ENCODE results near the gene PDE6B.

The PDE6B gene

GRCh38 chr4:609400-610050 lies 15.8 kb upstream of the PDE6B start:
- Histone ChIP-seq H3K27me3 (ENCODE audit: insufficient read depth, low read length) (no peaks in the 10 kb centered on the region), H3K36me3 (ENCODE audit: insufficient read depth, low read length) (no peaks in the 10 kb centered on the region), H3K4me1 (ENCODE audit: insufficient read depth, low read length) (no peaks in the 10 kb centered on the region), H3K9me3 (ENCODE audit: low read length) (no peaks in the 10 kb centered on the region), H3K4me3 (ENCODE audit: low read length) (no peak overlapping the region), H2AFZ (ENCODE audit: low read depth, low read length) (no peak overlapping the region)

- Histone ChIP-seq H3K36me3 (ENCODE audit: insufficient read depth, low read length) (no peaks in the 10 kb centered on the region), H3K4me3 (ENCODE audit: low read length) (no peak overlapping the region), H2AFZ (ENCODE audit: low read depth, low read length) (no peak overlapping the region), H3K4me1 (ENCODE audit: insufficient read depth, low read length) (no peaks in the 10 kb centered on the region), H3K9me3 (ENCODE audit: low read length) (no peaks in the 10 kb centered on the region), H3K27me3 (ENCODE audit: insufficient read depth, low read length) (no peaks in the 10 kb centered on the region)
Measured at GRCh38 chr4:610411-611261, 14.7 kb upstream of the PDE6B start.

GRCh38 chr4:612052-612748 lies 13.2 kb upstream of the PDE6B start:
- no peaks in the 10 kb centered on the region for H3K36me3 ChIP-seq (ENCODE audit: insufficient read depth, low read length)
- no peak overlapping the region for H3K4me3 ChIP-seq (ENCODE audit: low read length)
- H2AFZ ChIP-seq (ENCODE audit: low read depth, low read length), result no peak overlapping the region
- H3K9me3 ChIP-seq (ENCODE audit: low read length), result no peaks in the 10 kb centered on the region
- no peaks in the 10 kb centered on the region for H3K4me1 ChIP-seq (ENCODE audit: insufficient read depth, low read length)
- H3K27me3 ChIP-seq (ENCODE audit: insufficient read depth, low read length), result no peaks in the 10 kb centered on the region

GRCh38 chr4:612749-613125 lies 12.6 kb upstream of the PDE6B start:
- no peaks in the 10 kb centered on the region for H3K27me3 ChIP-seq (ENCODE audit: insufficient read depth, low read length)
- no peaks in the 10 kb centered on the region for H3K36me3 ChIP-seq (ENCODE audit: insufficient read depth, low read length)
- H3K4me1 ChIP-seq (ENCODE audit: insufficient read depth, low read length), result no peaks in the 10 kb centered on the region
- no peaks in the 10 kb centered on the region for H3K9me3 ChIP-seq (ENCODE audit: low read length)
- no peak overlapping the region for H3K4me3 ChIP-seq (ENCODE audit: low read length)
- no peak overlapping the region for H2AFZ ChIP-seq (ENCODE audit: low read depth, low read length)

- H3K4me3 ChIP-seq (ENCODE audit: low read length), result no peak overlapping the region
- no peaks in the 10 kb centered on the region for H3K9me3 ChIP-seq (ENCODE audit: low read length)
- H2AFZ ChIP-seq (ENCODE audit: low read depth, low read length), result no peak overlapping the region
- H3K27me3 ChIP-seq (ENCODE audit: insufficient read depth, low read length), result no peaks in the 10 kb centered on the region
- no peaks in the 10 kb centered on the region for H3K4me1 ChIP-seq (ENCODE audit: insufficient read depth, low read length)
- no peaks in the 10 kb centered on the region for H3K36me3 ChIP-seq (ENCODE audit: insufficient read depth, low read length)
Measured at GRCh38 chr4:613126-613525, 12.2 kb upstream of the PDE6B start.

- no peak overlapping the region for H3K4me3 ChIP-seq (ENCODE audit: low read length)
- no peaks in the 10 kb centered on the region for H3K9me3 ChIP-seq (ENCODE audit: low read length)
- H3K27me3 ChIP-seq (ENCODE audit: insufficient read depth, low read length), result no peaks in the 10 kb centered on the region
- no peak overlapping the region for H2AFZ ChIP-seq (ENCODE audit: low read depth, low read length)
- H3K4me1 ChIP-seq (ENCODE audit: insufficient read depth, low read length), result no peaks in the 10 kb centered on the region
- H3K36me3 ChIP-seq (ENCODE audit: insufficient read depth, low read length), result no peaks in the 10 kb centered on the region
Measured at GRCh38 chr4:616091-616490, 9.3 kb upstream of the PDE6B start.

GRCh38 chr4:616911-617643 lies 8.3 kb upstream of the PDE6B start:
- Histone ChIP-seq H2AFZ (ENCODE audit: low read depth, low read length) (no peak overlapping the region), H3K9me3 (ENCODE audit: low read length) (no peaks in the 10 kb centered on the region), H3K36me3 (ENCODE audit: insufficient read depth, low read length) (no peaks in the 10 kb centered on the region), H3K4me1 (ENCODE audit: insufficient read depth, low read length) (no peaks in the 10 kb centered on the region), H3K4me3 (ENCODE audit: low read length) (no peak overlapping the region), H3K27me3 (ENCODE audit: insufficient read depth, low read length) (no peaks in the 10 kb centered on the region)

- Histone ChIP-seq H3K9me3 (ENCODE audit: low read length) (no peaks in the 10 kb centered on the region), H3K4me3 (ENCODE audit: low read length) (no peak overlapping the region), H3K27me3 (ENCODE audit: insufficient read depth, low read length) (no peaks in the 10 kb centered on the region), H3K36me3 (ENCODE audit: insufficient read depth, low read length) (no peaks in the 10 kb centered on the region), H3K4me1 (ENCODE audit: insufficient read depth, low read length) (no peaks in the 10 kb centered on the region), H2AFZ (ENCODE audit: low read depth, low read length) (no peak overlapping the region)
Measured at GRCh38 chr4:617644-618641, 7.4 kb upstream of the PDE6B start.

- H3K27me3 ChIP-seq (ENCODE audit: insufficient read depth, low read length), result no peaks in the 10 kb centered on the region
- H3K4me1 ChIP-seq (ENCODE audit: insufficient read depth, low read length), result no peaks in the 10 kb centered on the region
- H3K4me3 ChIP-seq (ENCODE audit: low read length), result no peak overlapping the region
- no peak overlapping the region for H2AFZ ChIP-seq (ENCODE audit: low read depth, low read length)
- H3K36me3 ChIP-seq (ENCODE audit: insufficient read depth, low read length), result no peaks in the 10 kb centered on the region
- no peaks in the 10 kb centered on the region for H3K9me3 ChIP-seq (ENCODE audit: low read length)
Measured at GRCh38 chr4:620201-620600, 5.2 kb upstream of the PDE6B start.

- Histone ChIP-seq H3K9me3 (ENCODE audit: low read length) (no peaks in the 10 kb centered on the region), H2AFZ (ENCODE audit: low read depth, low read length) (no peak overlapping the region), H3K27me3 (ENCODE audit: insufficient read depth, low read length) (no peaks in the 10 kb centered on the region), H3K36me3 (ENCODE audit: insufficient read depth, low read length) (no peaks in the 10 kb centered on the region), H3K4me3 (ENCODE audit: low read length) (no peak overlapping the region), H3K4me1 (ENCODE audit: insufficient read depth, low read length) (no peaks in the 10 kb centered on the region)
Measured at GRCh38 chr4:620851-621261, 4.5 kb upstream of the PDE6B start.

- no peaks in the 10 kb centered on the region for H3K4me1 ChIP-seq (ENCODE audit: insufficient read depth, low read length)
- H3K4me3 ChIP-seq (ENCODE audit: low read length), result no peak overlapping the region
- no peak overlapping the region for H2AFZ ChIP-seq (ENCODE audit: low read depth, low read length)
- no peaks in the 10 kb centered on the region for H3K9me3 ChIP-seq (ENCODE audit: low read length)
- no peaks in the 10 kb centered on the region for H3K36me3 ChIP-seq (ENCODE audit: insufficient read depth, low read length)
- peaks cover 3% of the 10 kb centered on the region for H3K27me3 ChIP-seq (ENCODE audit: insufficient read depth, low read length)
Measured at GRCh38 chr4:621296-622070, 3.9 kb upstream of the PDE6B start.
